B cell (primary cell): Measurements from ENCODE around the gene KAZN.

Experiments
- CTCF ChIP-seq: fragments of 200-600 bp; IDR thresholded peaks from one replicate; pipeline ENCODE4 v1.8.0; 2022; ENCODE audit warnings: antibody characterized with exemption, mild to moderate bottlenecking
- EZH2 ChIP-seq: IDR thresholded peaks from 2 replicates; pipeline ENCODE4 v1.6.1; 2012; ENCODE audit warnings: borderline replicate concordance, low read depth, mild to moderate bottlenecking, moderate library complexity, low read length; ENCODE audit not compliant: insufficient read depth, poor library complexity, severe bottlenecking

GRCh38 chr1:14993414-14993813 is 394.9 kb downstream of the KAZN start:
- no peak for TF ChIP-seq CTCF
- TF ChIP-seq EZH2: no peak
